ENCODE results near the gene XAF1.
"Not testable (repeated sequence)": the region's sequence is repeated elsewhere in the genome, so short reads cannot be mapped to it uniquely, and the experiment has no call there.

XAF1 gene, protein sequence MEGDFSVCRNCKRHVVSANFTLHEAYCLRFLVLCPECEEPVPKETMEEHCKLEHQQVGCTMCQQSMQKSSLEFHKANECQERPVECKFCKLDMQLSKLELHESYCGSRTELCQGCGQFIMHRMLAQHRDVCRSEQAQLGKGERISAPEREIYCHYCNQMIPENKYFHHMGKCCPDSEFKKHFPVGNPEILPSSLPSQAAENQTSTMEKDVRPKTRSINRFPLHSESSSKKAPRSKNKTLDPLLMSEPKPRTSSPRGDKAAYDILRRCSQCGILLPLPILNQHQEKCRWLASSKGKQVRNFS

DNA sequence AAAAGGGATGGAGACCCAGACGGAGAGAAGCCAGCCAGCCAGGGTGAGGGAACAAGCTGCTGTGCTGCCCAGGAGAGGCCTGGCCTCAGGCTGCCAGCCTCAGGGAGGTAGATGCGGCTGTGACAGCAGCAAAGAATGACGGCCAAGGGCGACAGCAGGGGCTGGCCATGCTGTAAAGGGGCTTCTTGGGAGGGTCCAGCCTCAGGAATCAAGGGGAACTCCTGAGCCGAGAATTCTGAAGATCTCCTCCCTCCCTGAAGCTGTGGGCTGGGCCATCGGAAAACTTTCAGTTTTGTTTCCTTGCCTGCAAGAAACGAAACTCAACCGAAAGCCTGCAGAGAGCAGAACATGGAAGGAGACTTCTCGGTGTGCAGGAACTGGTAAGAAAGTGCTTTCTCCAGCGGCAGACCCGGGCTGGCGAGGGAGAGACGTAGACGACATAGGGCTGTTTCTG, at the start of gene XAF1:
XAF1 (plus strand) TSS at position 316 of the 454 bp plus-strand sequence; CDS start at position 349, 33 bp downstream.
- peak; percentile 35 for DNase-seq

- DNase-seq, result no peak
Measured at GRCh38 chr17:6706499-6706898, 49.3 kb upstream of the XAF1 start.

DNA sequence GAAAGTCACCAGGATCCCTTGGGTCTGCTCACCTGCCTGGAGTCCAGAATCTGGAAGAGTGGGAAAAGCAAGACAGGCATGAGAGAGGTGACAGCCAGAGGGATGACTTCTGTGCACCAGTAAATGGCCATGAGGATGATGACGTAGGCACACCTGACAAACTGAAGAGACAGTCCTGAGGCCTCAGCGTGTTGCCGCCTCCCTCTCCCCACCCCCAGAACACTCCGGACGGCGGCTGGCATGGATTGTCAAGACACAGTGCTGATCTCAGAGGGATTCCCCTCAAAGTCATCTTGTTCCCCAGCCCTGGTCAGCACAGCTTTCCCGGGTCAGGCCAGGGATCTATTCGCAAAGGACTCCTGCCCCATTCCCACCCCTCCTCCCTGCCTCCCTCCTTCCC, 48.9 kb upstream of the XAF1 start:
- DNase-seq, result no peak

DNA sequence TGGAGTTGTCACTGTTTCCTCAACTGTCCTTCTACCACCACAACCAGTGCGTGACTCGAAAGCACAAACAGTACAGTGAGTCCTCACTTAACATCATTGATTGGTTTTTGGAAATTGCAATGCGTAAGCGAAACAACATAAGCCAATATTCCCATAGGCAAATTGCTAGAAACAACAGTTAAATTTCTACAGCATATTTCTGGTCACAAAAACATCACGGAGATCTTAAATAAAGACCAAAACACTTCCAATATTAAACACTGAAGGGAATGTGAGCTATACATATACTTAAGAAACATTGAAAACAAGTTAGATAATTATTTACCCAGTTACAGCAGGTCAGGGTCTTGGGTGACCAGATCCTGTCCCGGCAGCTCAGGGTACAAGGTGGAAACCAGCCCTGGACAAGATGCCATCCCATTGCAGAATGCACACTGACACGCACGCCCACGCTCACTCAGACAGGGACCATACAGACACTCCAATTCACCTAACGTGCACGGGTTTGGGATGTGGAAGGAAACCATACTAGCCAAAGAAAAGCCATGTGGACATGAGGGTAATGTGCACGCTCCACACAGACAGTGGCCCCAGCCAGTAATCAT, 47.4 kb upstream of the XAF1 start:
- no peak for DNase-seq

GRCh38 chr17:6710317-6710716, 45.5 kb upstream of the XAF1 start:
- DNase-seq, result no peak

DNA sequence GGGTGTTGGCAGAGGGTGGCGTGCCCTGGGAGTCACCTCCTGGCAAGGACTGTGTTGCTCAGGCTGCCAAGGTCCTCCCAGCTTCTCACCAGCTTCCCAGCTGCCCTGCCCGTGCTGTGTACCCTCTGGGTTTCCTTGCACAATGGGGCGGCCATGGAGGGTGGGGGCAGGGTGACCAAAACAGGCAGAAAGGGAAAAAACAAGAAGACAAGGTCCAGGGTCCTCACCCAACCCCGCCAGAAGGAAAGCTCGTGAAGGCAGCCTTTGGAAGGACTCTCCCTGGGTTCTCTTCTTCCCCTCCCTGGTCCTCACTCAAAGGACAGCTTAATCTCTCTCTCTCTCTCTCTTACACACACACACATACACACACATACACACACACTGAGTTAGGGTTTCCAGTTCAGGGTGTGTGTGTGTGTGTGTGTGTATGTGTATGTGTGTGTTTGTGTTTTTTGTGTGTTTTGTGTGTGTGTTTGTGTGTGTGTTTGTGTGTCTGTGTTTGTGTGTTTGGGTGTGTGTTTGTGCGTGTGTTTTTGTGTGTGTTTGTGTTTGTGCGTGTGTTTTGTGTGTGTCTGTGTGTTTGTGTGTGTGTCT, 44.7 kb upstream of the XAF1 start:
- DNase-seq, result no peak

- no peak for DNase-seq
Measured at GRCh38 chr17:6711681-6712057, 44.2 kb upstream of the XAF1 start.

DNA sequence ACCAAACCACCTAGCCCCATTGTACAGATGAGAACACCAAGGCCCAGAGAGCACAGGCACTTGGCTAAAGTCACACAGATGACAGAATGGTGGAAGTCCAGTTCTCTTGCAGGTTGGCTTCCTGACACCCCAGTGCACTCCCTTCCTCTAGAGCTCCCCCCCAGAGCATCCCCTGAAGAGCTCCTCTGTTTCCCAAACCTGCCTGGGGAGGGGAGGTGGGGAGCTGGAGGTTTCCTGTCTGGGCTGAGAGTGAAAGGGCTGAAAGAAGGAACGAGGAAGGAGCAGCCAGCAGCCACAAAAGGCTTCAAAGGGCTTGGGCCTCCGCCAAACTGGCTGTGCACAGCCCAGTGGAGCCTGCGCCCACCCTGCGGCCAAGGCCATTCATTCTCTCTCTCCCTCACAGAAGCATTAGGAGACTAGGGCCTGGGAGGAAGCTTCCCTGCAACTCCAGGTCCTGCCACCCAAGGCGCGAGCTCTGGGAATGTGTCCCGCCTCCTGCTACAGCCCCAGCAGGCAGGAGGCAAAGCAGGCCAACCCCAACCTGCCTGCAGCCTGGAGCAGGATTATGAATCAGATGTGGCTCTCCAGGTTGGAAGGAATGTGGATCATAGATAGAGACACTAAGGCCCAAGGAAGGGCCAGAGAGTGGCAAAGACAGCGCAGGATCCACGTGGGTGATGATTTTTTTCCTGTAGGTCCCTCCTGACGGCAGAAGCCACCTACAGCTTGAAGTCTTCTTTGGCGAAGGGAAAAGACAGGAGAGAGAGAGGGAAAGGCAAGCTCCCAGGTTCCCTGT, 43.6 kb upstream of the XAF1 start:
- DNase-seq, result no peak

- DNase-seq, result no peak
Measured at GRCh38 chr17:6712854-6713129, 43.1 kb upstream of the XAF1 start.

DNA sequence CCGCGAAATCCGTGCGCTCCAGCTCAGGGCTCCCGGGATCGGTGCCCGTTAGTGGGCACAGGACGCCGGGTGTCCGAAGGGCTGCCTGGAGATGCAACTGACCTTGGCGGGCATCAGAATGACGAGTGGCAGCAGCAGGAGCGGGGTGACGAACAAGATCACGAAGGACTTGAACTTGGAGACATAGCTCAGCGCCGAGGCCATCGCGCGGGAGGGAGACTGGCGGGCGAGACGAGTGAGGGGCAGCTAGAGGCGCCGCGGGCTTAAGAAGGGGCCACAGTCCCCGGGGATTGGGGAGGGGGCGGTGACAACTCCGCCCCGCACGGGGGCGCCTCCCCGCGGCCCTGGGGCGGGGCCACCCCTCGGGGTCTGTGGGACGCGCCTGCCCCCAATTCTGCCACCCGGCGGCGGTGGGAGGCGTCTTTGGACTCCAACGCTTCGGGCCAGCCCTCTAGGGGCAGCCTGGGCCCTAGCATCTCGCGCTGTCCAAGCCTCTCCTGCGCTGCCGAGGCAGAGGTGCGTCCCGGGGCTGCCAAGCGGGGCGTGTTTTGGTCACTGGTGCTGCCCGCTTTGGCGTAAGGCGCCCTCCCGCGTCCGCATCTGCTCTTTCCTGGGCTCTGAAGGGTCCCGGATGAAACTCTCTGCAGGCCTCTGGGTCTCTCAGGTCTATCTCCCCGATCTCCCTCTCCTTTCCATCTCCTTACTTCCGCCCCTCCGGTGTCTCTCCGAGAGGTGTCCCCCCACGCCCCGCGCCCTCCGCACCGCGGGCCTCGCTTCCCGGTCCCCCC, 42.5 kb upstream of the XAF1 start, which contains the start of gene SLC13A5:
SLC13A5 (minus strand) TSS at position 240 of the 788 bp plus-strand sequence; CDS start at position 204, 36 bp downstream.
- no peak for DNase-seq

DNA sequence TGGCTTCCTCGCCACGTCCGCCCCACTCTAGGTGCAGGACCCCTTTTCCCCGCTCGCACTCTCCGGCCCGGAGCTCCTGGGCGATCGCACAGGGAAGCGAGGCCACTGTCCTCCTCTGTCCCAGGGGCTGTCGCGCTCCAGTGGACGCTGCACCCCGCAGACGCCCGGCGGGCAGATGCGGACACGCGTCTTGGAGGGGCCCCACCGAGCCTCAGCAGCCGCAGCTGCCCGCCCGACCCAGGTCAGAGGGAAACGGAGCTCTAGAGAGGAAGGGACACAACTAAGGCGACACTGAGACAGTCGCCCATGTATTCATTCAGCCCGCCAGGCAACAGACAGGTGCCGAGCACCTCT, 42.0 kb upstream of the XAF1 start:
- DNase-seq, result no peak

- DNase-seq, result no peak
Measured at GRCh38 chr17:6714315-6714874, 41.5 kb upstream of the XAF1 start.

DNA sequence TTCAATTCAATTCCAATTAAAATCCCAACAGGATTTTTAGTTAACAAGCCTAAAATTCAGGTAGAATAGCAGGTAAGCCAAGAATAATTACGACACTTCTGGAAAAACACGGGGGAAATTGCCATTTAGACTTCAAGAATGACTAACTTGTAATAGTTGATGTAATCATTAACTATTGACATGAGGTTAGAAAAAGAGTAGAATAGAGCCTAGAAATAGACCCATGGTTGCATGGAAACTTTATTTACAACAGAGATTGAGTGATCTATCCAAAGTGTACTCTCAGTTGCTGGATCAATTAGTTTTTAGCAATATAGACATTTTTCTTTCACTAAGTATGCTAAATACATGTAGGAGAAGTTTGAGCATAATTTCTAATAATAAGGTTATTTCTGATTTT, 39.1 kb upstream of the XAF1 start:
- DNase-seq, result no peak

- DNase-seq, result no peak
Measured at GRCh38 chr17:6721744-6722143, 34.1 kb upstream of the XAF1 start.

- DNase-seq, result no peak
Measured at GRCh38 chr17:6724009-6724408, 31.8 kb upstream of the XAF1 start.

GRCh38 chr17:6729531-6729930, 26.3 kb upstream of the XAF1 start:
- DNase-seq, result no peak

- DNase-seq, result not testable (repeated sequence)
Measured at GRCh38 chr17:6746665-6747064, 9.2 kb upstream of the XAF1 start.

- no peak for DNase-seq
Measured at GRCh38 chr17:6748617-6749016, 7.2 kb upstream of the XAF1 start.

- DNase-seq, result no peak
Measured at GRCh38 chr17:6749519-6749918, 6.3 kb upstream of the XAF1 start.

- DNase-seq, result no peak
Measured at GRCh38 chr17:6752068-6752909, 3.6 kb upstream of the XAF1 start.

DNA sequence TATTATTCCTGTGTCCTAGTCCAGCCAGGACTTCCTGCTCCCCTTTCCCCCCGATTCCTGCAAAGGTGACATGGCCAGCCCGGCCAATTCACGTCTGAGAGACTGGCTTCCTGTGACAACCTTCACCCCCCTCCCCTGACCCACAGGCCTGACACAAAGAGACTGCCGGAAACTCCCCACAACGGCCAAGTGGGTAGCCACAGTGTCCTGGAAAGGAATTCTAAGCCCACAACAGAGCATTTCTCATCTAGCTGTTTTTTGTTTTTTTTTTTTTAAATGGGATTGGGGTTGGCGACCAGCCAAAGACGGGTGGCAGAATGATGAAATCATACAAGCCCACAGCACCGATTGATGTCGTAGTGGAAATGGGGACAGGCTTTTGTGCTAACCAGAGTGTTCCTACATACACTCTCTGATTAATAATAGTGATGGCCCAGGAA, 2.8 kb upstream of the XAF1 start:
- peak; percentile 37 for DNase-seq

- no peak for DNase-seq
Measured at GRCh38 chr17:6753546-6753945, 2.3 kb upstream of the XAF1 start.
